Measurements from ENCODE around the gene ETNK2.

Gene ETNK2

GRCh38 chr1:204130178-204130577 is 21.7 kb downstream of the ETNK2 start:
- Histone ChIP-seq H3K9me3 (ENCODE audit: control insufficient read depth, low read length) (no peaks in the 10 kb centered on the region), H3K27me3 (ENCODE audit: control insufficient read depth in 1 of 2, insufficient read depth in 1 of 2, low read length in 2 of 2) (no peaks in the 10 kb centered on the region), H2BK120ac (ENCODE audit: low read depth, low read length) (no peak overlapping the region), H2BK12ac (ENCODE audit: low read length in 2 of 2) (peak overlapping the region; percentile 59 to 65), H2AK5ac (ENCODE audit: low read length, severe bottlenecking) (peak overlapping the region; percentile 83), H3K36me3 (ENCODE audit: control insufficient read depth in 1 of 2, insufficient read depth in 2 of 2, low read depth in 1 of 2, low read length in 2 of 2) (peaks cover 14 to 15% of the 10 kb centered on the region in 2 experiments), H3K27ac (ENCODE audit: low read length, poor library complexity, severe bottlenecking) (no peak overlapping the region), H3K4ac (ENCODE audit: low read depth in 1 of 2, low read length in 2 of 2) (no peak overlapping the region), H3K23ac (ENCODE audit: low read length in 2 of 2) (no peak overlapping the region), H3K9ac (ENCODE audit: low read length) (peak overlapping the region; percentile 56), H4K91ac (ENCODE audit: low read length) (peak overlapping the region; percentile 61), H3K4me3 (ENCODE audit: insufficient read depth in 1 of 2, low read depth in 1 of 2, low read length in 2 of 2) (no peak overlapping the region), H3K14ac (ENCODE audit: low read length in 2 of 2) (peak overlapping the region in 1 of 2 experiments; percentile 53), H2AFZ (ENCODE audit: low read depth, low read length) (no peak overlapping the region), H2BK15ac (ENCODE audit: low read depth, poor library complexity, severe bottlenecking) (peak overlapping the region; percentile 76), H3K79me1 (replicated peaks; ENCODE audit: low read length, poor library complexity, severe bottlenecking) (no peaks in the 10 kb centered on the region), H3K4me2 (ENCODE audit: low read length, poor library complexity, severe bottlenecking) (no peak overlapping the region), H2BK5ac (ENCODE audit: low read depth, low read length, poor library complexity, severe bottlenecking) (no peak overlapping the region), H4K8ac (ENCODE audit: low read length) (no peak overlapping the region), H3K4me1 (ENCODE audit: control insufficient read depth, insufficient read depth, low read depth, low read length) (peaks cover 29% of the 10 kb centered on the region), H3K18ac (ENCODE audit: low read depth in 1 of 2, low read length in 2 of 2) (no peak overlapping the region)
- peak; percentile 10 for DNase-seq
- WGBS = 90% methylated on average over 4 of the region's 4 CpGs

- H3K27me3 ChIP-seq (ENCODE audit: control insufficient read depth in 1 of 2, insufficient read depth in 1 of 2, low read length in 2 of 2) = no peaks in the 10 kb centered on the region
- H2AFZ ChIP-seq (ENCODE audit: low read depth, low read length) = peak overlapping the region; percentile 72
- peak overlapping the region in 1 of 2 experiments; percentile 61 for H2BK12ac ChIP-seq (ENCODE audit: low read length in 2 of 2)
- no peak overlapping the region for H2BK120ac ChIP-seq (ENCODE audit: low read depth, low read length)
- 29% methylated on average over 27 of the region's 29 CpGs for WGBS
- peak overlapping the region; percentile 32 for H3K4me2 ChIP-seq (ENCODE audit: low read length, poor library complexity, severe bottlenecking)
- H3K4me3 ChIP-seq (ENCODE audit: insufficient read depth in 1 of 2, low read depth in 1 of 2, low read length in 2 of 2) = peak overlapping the region in 1 of 2 experiments; percentile 65
- H3K36me3 ChIP-seq (ENCODE audit: control insufficient read depth in 1 of 2, insufficient read depth in 2 of 2, low read depth in 1 of 2, low read length in 2 of 2) = peaks cover 6 to 23% of the 10 kb centered on the region in 2 experiments
- DNase-seq = peak; percentile 77
- no peaks in the 10 kb centered on the region for H3K9me3 ChIP-seq (ENCODE audit: control insufficient read depth, low read length)
- peak overlapping the region in 1 of 2 experiments; percentile 18 for H3K14ac ChIP-seq (ENCODE audit: low read length in 2 of 2)
- no peak overlapping the region for H3K27ac ChIP-seq (ENCODE audit: low read length, poor library complexity, severe bottlenecking)
- H3K79me1 ChIP-seq (replicated peaks; ENCODE audit: low read length, poor library complexity, severe bottlenecking) = no peaks in the 10 kb centered on the region
- H4K8ac ChIP-seq (ENCODE audit: low read length) = peak overlapping the region; percentile 43
- H3K23ac ChIP-seq (ENCODE audit: low read length in 2 of 2) = no peak overlapping the region
- no peak overlapping the region for H4K91ac ChIP-seq (ENCODE audit: low read length)
- H3K4ac ChIP-seq (ENCODE audit: low read depth in 1 of 2, low read length in 2 of 2) = peak overlapping the region; percentile 9 to 24
- H3K18ac ChIP-seq (ENCODE audit: low read depth in 1 of 2, low read length in 2 of 2) = peak overlapping the region in 1 of 2 experiments; percentile 54
- H3K9ac ChIP-seq (ENCODE audit: low read length) = peak overlapping the region; percentile 58
- peak overlapping the region; percentile 27 for H2AK5ac ChIP-seq (ENCODE audit: low read length, severe bottlenecking)
- no peak overlapping the region for H2BK15ac ChIP-seq (ENCODE audit: low read depth, poor library complexity, severe bottlenecking)
- H3K4me1 ChIP-seq (ENCODE audit: control insufficient read depth, insufficient read depth, low read depth, low read length) = peaks cover 29% of the 10 kb centered on the region
- no peak overlapping the region for H2BK5ac ChIP-seq (ENCODE audit: low read depth, low read length, poor library complexity, severe bottlenecking)
Observed at GRCh38 chr1:204128964-204129896, 22.6 kb downstream of the ETNK2 start.

GRCh38 chr1:204128464-204128963 is 23.3 kb downstream of the ETNK2 start:
- Histone ChIP-seq H3K4me3 (ENCODE audit: insufficient read depth in 1 of 2, low read depth in 1 of 2, low read length in 2 of 2) (no peak overlapping the region), H3K36me3 (ENCODE audit: control insufficient read depth in 1 of 2, insufficient read depth in 2 of 2, low read depth in 1 of 2, low read length in 2 of 2) (peaks cover 3 to 31% of the 10 kb centered on the region in 2 experiments), H3K4me1 (ENCODE audit: control insufficient read depth, insufficient read depth, low read depth, low read length) (peaks cover 27% of the 10 kb centered on the region), H2AFZ (ENCODE audit: low read depth, low read length) (no peak overlapping the region), H4K8ac (ENCODE audit: low read length) (peak overlapping the region; percentile 71), H2BK120ac (ENCODE audit: low read depth, low read length) (no peak overlapping the region), H3K18ac (ENCODE audit: low read depth in 1 of 2, low read length in 2 of 2) (no peak overlapping the region), H4K91ac (ENCODE audit: low read length) (no peak overlapping the region), H3K79me1 (replicated peaks; ENCODE audit: low read length, poor library complexity, severe bottlenecking) (no peaks in the 10 kb centered on the region), H3K14ac (ENCODE audit: low read length in 2 of 2) (no peak overlapping the region), H3K23ac (ENCODE audit: low read length in 2 of 2) (no peak overlapping the region), H3K4me2 (ENCODE audit: low read length, poor library complexity, severe bottlenecking) (no peak overlapping the region), H3K9me3 (ENCODE audit: control insufficient read depth, low read length) (no peaks in the 10 kb centered on the region), H2BK5ac (ENCODE audit: low read depth, low read length, poor library complexity, severe bottlenecking) (no peak overlapping the region), H2BK15ac (ENCODE audit: low read depth, poor library complexity, severe bottlenecking) (no peak overlapping the region), H2BK12ac (ENCODE audit: low read length in 2 of 2) (peak overlapping the region in 1 of 2 experiments; percentile 76), H3K27ac (ENCODE audit: low read length, poor library complexity, severe bottlenecking) (no peak overlapping the region), H3K4ac (ENCODE audit: low read depth in 1 of 2, low read length in 2 of 2) (peak overlapping the region in 1 of 2 experiments; percentile 9), H2AK5ac (ENCODE audit: low read length, severe bottlenecking) (peak overlapping the region; percentile 62), H3K9ac (ENCODE audit: low read length) (peak overlapping the region; percentile 50), H3K27me3 (ENCODE audit: control insufficient read depth in 1 of 2, insufficient read depth in 1 of 2, low read length in 2 of 2) (no peaks in the 10 kb centered on the region)
- DNase-seq = no peak
- 80% methylated on average over 4 of the region's 4 CpGs for WGBS

GRCh38 chr1:204127597-204128242 is 24.1 kb downstream of the ETNK2 start:
- Histone ChIP-seq H3K79me1 (replicated peaks; ENCODE audit: low read length, poor library complexity, severe bottlenecking) (no peaks in the 10 kb centered on the region), H3K27ac (ENCODE audit: low read length, poor library complexity, severe bottlenecking) (no peak overlapping the region), H3K18ac (ENCODE audit: low read depth in 1 of 2, low read length in 2 of 2) (no peak overlapping the region), H2BK120ac (ENCODE audit: low read depth, low read length) (no peak overlapping the region), H2BK15ac (ENCODE audit: low read depth, poor library complexity, severe bottlenecking) (no peak overlapping the region), H4K91ac (ENCODE audit: low read length) (no peak overlapping the region), H3K4me1 (ENCODE audit: control insufficient read depth, insufficient read depth, low read depth, low read length) (peaks cover 27% of the 10 kb centered on the region), H2BK12ac (ENCODE audit: low read length in 2 of 2) (no peak overlapping the region), H3K9ac (ENCODE audit: low read length) (peak overlapping the region; percentile 74), H3K27me3 (ENCODE audit: control insufficient read depth in 1 of 2, insufficient read depth in 1 of 2, low read length in 2 of 2) (no peaks in the 10 kb centered on the region), H3K4me2 (ENCODE audit: low read length, poor library complexity, severe bottlenecking) (no peak overlapping the region), H2AK5ac (ENCODE audit: low read length, severe bottlenecking) (no peak overlapping the region), H3K4me3 (ENCODE audit: insufficient read depth in 1 of 2, low read depth in 1 of 2, low read length in 2 of 2) (no peak overlapping the region), H4K8ac (ENCODE audit: low read length) (no peak overlapping the region), H3K4ac (ENCODE audit: low read depth in 1 of 2, low read length in 2 of 2) (no peak overlapping the region), H2AFZ (ENCODE audit: low read depth, low read length) (no peak overlapping the region), H3K14ac (ENCODE audit: low read length in 2 of 2) (no peak overlapping the region), H2BK5ac (ENCODE audit: low read depth, low read length, poor library complexity, severe bottlenecking) (no peak overlapping the region), H3K23ac (ENCODE audit: low read length in 2 of 2) (no peak overlapping the region), H3K36me3 (ENCODE audit: control insufficient read depth in 1 of 2, insufficient read depth in 2 of 2, low read depth in 1 of 2, low read length in 2 of 2) (peaks cover 8 to 38% of the 10 kb centered on the region in 2 experiments), H3K9me3 (ENCODE audit: control insufficient read depth, low read length) (no peaks in the 10 kb centered on the region)
- WGBS = 74% methylated on average over 4 of the region's 5 CpGs
- peak; percentile 83 for DNase-seq
